ENCODE results near the gene DPP6. TPM values are rescaled to one million over a fixed set of nuclear protein-coding genes. Genes with fewer than 3 reads are reported as not detected.

The DPP6 gene
- total RNA-seq (2022; extraction: Qiagen RNA extraction), result not detected in 5 replicates

DNA sequence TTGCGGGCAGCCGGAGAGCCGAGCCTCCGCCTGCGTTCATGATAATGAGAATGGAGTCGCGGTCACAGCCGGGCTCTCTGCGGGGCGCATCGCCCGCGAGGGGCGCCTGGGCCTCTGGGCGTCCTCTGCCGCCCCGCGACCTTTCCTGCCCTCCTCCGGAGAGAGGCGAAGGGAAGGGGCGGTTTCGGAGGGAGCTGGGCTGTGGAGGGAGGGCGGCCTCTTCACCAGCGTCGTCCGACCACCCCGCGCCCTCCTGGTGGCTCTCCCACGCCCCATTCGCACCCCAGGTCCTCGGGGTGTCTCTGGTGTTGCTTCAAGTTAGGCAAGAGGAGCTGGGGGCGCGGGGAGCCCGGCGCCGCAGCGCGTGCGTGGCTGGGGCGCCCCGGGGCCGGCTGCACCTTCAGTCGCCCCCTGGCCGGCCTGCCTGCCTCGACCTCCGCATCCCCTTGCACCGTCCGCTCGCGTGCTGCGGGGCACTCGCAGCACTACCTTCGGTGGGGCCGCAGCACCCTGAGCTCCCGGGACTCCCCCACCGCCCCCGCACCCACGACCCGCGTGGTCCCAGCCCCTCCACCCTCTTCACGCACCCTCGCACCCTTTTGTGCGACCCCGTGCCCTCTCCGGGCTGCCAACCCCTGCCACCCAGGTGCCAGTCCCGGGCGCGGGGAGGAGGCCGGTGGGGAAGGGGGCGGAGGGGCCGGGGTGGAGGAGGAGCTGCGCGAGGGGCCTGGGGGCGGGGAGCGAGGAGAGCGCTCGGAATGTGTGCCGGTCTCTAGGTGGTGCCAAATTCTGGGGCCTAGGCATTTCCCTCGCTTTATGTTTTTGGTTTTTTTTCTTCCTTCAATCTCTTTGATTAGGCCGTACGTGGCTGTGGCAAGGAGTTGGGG, at the start of gene DPP6:
TSS of gene DPP6 (plus strand) at position 756 of the 887 bp plus-strand sequence.

All from A549 treated with dexamethasone at 1 μM for 4 hours (cell line).